ENCODE measurements around the gene P3R3URF.

Gene P3R3URF

GRCh38 chr1:46176211-46176865 lies at the start of gene P3R3URF:
Gene P3R3URF, minus strand, starts transcription at chr1:46176488. Its CDS starts 17 bp downstream, at chr1:46176471.
- CTCF ChIA-PET = interaction anchor here (1.9 to 9.3 kb wide), 2 partner anchors 48 to 140 kb away, joined by 4 to 148 read pairs; no protein-coding TSS in a partner anchor

DNA sequence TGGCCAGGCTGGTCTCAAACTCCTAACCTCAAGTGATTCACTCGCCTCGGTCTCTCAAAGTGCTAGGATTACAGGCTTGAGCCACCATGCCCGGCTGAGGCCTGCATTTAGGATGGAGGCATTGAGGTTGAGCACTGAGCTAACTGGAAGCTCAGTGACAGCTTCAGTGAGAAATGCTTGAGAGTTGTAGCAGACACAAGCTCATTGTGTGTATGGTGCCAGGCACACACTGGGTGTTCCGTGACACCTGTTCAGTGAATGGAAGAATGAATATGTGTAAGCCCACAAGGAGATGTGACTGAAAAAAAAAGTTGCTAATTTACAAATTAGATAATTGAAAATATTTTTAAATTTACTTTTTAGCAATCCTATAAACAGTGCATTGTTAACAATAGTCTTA lies 48.7 kb upstream of the P3R3URF start:
- Histone ChIP-seq H3K36me3 (ENCODE audit: control insufficient read depth in 2 of 2, insufficient read depth in 1 of 2, low read length in 2 of 2) (peaks cover 0 to under 1% of the 10 kb centered on the region in 2 experiments; a peak in 1 of 3 replicates), H3K4me3 (ENCODE audit: low read depth, low read length) (no peak overlapping the region), H3K9me3 (ENCODE audit: control insufficient read depth, insufficient read depth, low read depth, low read length) (no peaks in the 10 kb centered on the region), H3K27ac (ENCODE audit: extremely low read depth, low read depth, low read length) (no peak overlapping the region), H3K4me1 (ENCODE audit: control insufficient read depth, insufficient read depth, low read length) (no peaks in the 10 kb centered on the region)
- POLR2A ChIA-PET = interaction anchor here (1.1 kb wide), 1 partner anchor 22 kb away, joined by 3 read pairs; no protein-coding TSS in a partner anchor
- CTCF ChIA-PET = interaction anchor here (1.1 to 6.2 kb wide), 11 partner anchors 7 to 188 kb away, joined by 3 to 71 read pairs (median 7); partner anchors contain the start of gene LURAP1
- TF ChIP-seq MEIS1 (CRISPR knock-in tag; IDR thresholded peaks at IDR 0.05; ENCODE audit: borderline replicate concordance) (no peak), ZNF214 (tag by site-specific recombination; IDR thresholded peaks at IDR 0.05; ENCODE audit: borderline replicate concordance) (no peak), PRDM1 (tag by site-specific recombination; IDR thresholded peaks at IDR 0.05) (no peak)
- TF ChIP-seq, protein P1, sequence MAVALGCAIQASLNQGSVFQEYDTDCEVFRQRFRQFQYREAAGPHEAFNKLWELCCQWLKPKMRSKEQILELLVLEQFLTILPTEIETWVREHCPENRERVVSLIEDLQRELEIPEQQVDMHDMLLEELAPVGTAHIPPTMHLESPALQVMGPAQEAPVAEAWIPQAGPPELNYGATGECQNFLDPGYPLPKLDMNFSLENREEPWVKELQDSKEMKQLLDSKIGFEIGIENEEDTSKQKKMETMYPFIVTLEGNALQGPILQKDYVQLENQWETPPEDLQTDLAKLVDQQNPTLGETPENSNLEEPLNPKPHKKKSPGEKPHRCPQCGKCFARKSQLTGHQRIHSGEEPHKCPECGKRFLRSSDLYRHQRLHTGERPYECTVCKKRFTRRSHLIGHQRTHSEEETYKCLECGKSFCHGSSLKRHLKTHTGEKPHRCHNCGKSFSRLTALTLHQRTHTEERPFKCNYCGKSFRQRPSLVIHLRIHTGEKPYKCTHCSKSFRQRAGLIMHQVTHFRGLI (tag by site-specific recombination; IDR thresholded peaks at IDR 0.05) = no peak

More at GRCh38 chr1:46176211-46176865, at the start of gene P3R3URF:
- Histone ChIP-seq H3K9me3 (ENCODE audit: control insufficient read depth, insufficient read depth, low read depth, low read length) (no peaks in the 10 kb centered on the region), H3K36me3 (ENCODE audit: control insufficient read depth in 2 of 2, insufficient read depth in 1 of 2, low read length in 2 of 2) (no peaks in the 10 kb centered on the region), H3K4me1 (ENCODE audit: control insufficient read depth, insufficient read depth, low read length) (no peaks in the 10 kb centered on the region; the same call in 1 of the 2 replicates), H3K27ac (ENCODE audit: extremely low read depth, low read depth, low read length) (no peak within 1 kb of the TSS), H3K4me3 (ENCODE audit: low read depth, low read length) (no peak within 1 kb of the TSS)
- TF ChIP-seq ZNF664 (tag by site-specific recombination; IDR thresholded peaks at IDR 0.05) = peak; percentile 48; the same call in 1 of the 2 replicates
- no peak for TF ChIP-seq OSR2 (tag by site-specific recombination; IDR thresholded peaks at IDR 0.05)
- POLR2A ChIA-PET = no interaction called here

DNA sequence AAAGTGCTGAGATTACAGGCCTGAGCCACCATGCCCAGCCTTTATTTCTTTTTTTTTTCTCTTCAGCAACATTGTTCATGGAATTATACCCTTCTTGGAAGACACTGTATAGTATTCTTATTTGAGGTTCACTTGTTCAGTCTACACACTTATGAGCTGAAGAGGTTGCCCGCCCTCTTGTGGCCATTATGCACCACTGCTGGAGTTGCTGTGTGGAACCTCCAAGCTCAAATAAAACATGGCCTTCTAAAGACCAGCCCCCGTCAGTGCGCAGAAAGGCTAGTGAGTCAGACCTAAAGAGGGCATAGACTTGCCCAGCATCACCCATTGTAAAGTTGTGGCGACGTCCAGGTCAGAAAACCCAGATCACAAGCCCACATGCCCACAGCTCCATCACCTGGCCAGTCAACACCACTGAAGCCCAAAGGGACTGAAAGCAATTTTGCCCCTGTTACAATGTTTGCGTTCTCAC lies 47.2 kb upstream of the P3R3URF start:
- no peak overlapping the region for H3K4me3 ChIP-seq (ENCODE audit: low read depth, low read length)
- POLR2A ChIA-PET = interaction anchor here (0.5 to 1.3 kb wide), 9 partner anchors 9 to 540 kb away, joined by 3 to 7 read pairs (median 3); partner anchors contain the start of genes PIK3R3 and RAD54L
- CTCF ChIA-PET = interaction anchor here (0.6 to 6.2 kb wide), 47 partner anchors 9 to 1367 kb away, joined by 3 to 71 read pairs (median 4); partner anchors contain the start of genes LURAP1, NSUN4, P3R3URF and POMGNT1
- H3K4me1 ChIP-seq (ENCODE audit: control insufficient read depth, insufficient read depth, low read length) = no peaks in the 10 kb centered on the region
- no peak overlapping the region for H3K27ac ChIP-seq (ENCODE audit: extremely low read depth, low read depth, low read length)
- H3K36me3 ChIP-seq (ENCODE audit: control insufficient read depth in 2 of 2, insufficient read depth in 1 of 2, low read length in 2 of 2) = peaks cover 0 to 6% of the 10 kb centered on the region in 2 experiments; a peak in 1 of 3 replicates
- H3K9me3 ChIP-seq (ENCODE audit: control insufficient read depth, insufficient read depth, low read depth, low read length) = no peaks in the 10 kb centered on the region
- TF ChIP-seq ZBTB10 (tag by site-specific recombination; IDR thresholded peaks at IDR 0.05) (no peak), ZSCAN30 (tag by site-specific recombination; IDR thresholded peaks at IDR 0.05) (peak; percentile 20; the same call in 1 of the 2 replicates), ZNF660 (tag by site-specific recombination; IDR thresholded peaks at IDR 0.05) (peak; percentile 60), ZNF529 (tag by site-specific recombination; IDR thresholded peaks at IDR 0.05; ENCODE audit: insufficient replicate concordance) (no peak), ZNF654 (tag by site-specific recombination; IDR thresholded peaks at IDR 0.05; ENCODE audit: low read depth) (peak; percentile 93), ZNF747 (tag by site-specific recombination; IDR thresholded peaks at IDR 0.05) (no peak), ZNF670 (tag by site-specific recombination; IDR thresholded peaks at IDR 0.05; ENCODE audit: low read depth) (no peak), ZNF214 (tag by site-specific recombination; IDR thresholded peaks at IDR 0.05; ENCODE audit: borderline replicate concordance) (no peak), ZBTB21 (tag by site-specific recombination; IDR thresholded peaks at IDR 0.05) (no peak), ZNF140 (tag by site-specific recombination; IDR thresholded peaks at IDR 0.05) (no peak), SP7 (tag by site-specific recombination; IDR thresholded peaks at IDR 0.05) (0 out of 2 replicates have a peak, but pooled peaks have one; percentile 30), ZNF76 (tag by site-specific recombination; IDR thresholded peaks at IDR 0.05; ENCODE audit: borderline replicate concordance, low read depth) (no peak), SALL2 (tag by site-specific recombination; IDR thresholded peaks at IDR 0.05; ENCODE audit: borderline replicate concordance) (no peak), ZNF354C (tag by site-specific recombination; IDR thresholded peaks at IDR 0.05; ENCODE audit: borderline replicate concordance, low read depth) (no peak), KLF10 (tag by site-specific recombination; IDR thresholded peaks at IDR 0.05) (no peak), ZBTB17 (tag by site-specific recombination; IDR thresholded peaks at IDR 0.05) (no peak), ZBTB20 (tag by site-specific recombination; IDR thresholded peaks at IDR 0.05) (peak; percentile 71; the same call in 1 of the 2 replicates)
- TF ChIP-seq, protein P2, sequence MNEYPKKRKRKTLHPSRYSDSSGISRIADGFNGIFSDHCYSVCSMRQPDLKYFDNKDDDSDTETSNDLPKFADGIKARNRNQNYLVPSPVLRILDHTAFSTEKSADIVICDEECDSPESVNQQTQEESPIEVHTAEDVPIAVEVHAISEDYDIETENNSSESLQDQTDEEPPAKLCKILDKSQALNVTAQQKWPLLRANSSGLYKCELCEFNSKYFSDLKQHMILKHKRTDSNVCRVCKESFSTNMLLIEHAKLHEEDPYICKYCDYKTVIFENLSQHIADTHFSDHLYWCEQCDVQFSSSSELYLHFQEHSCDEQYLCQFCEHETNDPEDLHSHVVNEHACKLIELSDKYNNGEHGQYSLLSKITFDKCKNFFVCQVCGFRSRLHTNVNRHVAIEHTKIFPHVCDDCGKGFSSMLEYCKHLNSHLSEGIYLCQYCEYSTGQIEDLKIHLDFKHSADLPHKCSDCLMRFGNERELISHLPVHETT (tag by site-specific recombination; IDR thresholded peaks at IDR 0.05) = no peak
